Kidney epithelial cell (primary cell): ENCODE data around the gene MGAT3. TPM values are rescaled to one million over a fixed set of nuclear protein-coding genes. Genes with fewer than 3 reads are reported as not detected.

Experiments
- DNase-seq: peaks from one replicate; pipeline ENCODE4 v3.0.0-alpha.2; 2010; ENCODE audit warnings: low read depth
- H3K27me3 ChIP-seq: 2 replicates; pipeline ENCODE4 v1.6.0; 2011; ENCODE audit warnings: low read length; ENCODE audit not compliant: control insufficient read depth, insufficient read depth
- H3K36me3 ChIP-seq: 2 replicates; pipeline ENCODE4 v1.5.1; 2011; ENCODE audit warnings: low read length; ENCODE audit not compliant: control insufficient read depth, insufficient read depth
- H3K4me3 ChIP-seq: 2 replicates; pipeline ENCODE4 v1.5.1; 2011; ENCODE audit warnings: low read depth, mild to moderate bottlenecking, control low read depth, low read length
- total RNA-seq: library from RNA; depleted of rRNA; stranded (reverse); fragments of >200 nt; gene quantifications from 2 replicates; pipeline ENCODE4 v1.2.3, GENCODE V29; 2015
- TF ChIP-seq, protein P1 (sequence below): IDR thresholded peaks from 2 replicates; pipeline ENCODE4 v1.5.1; 2011; ENCODE audit warnings: mild to moderate bottlenecking, moderate library complexity, low read length, control low read depth, inconsistent platforms; ENCODE audit not compliant: insufficient read depth, poor library complexity, severe bottlenecking

Gene MGAT3
- total RNA-seq, 1 donor from 2014 or later = 4.1 TPM

DNA sequence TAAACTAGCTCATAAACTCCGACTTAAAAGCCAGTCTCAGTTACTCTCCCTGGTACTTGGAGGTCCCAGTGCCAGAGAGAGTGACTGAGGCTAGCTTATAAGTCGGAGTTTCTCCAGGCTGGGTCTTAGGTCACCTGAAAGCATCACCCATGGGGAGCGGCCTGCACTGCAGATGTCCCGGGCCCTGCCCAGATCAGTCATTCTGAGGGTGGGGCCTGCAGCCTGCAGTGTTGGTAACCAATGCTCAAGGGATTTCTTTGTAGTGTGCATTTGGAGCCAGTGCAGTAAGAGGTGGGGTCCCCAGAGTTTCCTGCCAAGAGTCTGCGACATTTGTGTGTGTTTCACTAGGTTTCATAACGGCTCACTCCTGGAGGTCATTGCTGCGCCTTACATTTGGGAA, 42.4 kb upstream of the MGAT3 start:
- H3K36me3 ChIP-seq = peaks cover 1% of the 10 kb centered on the region
- H3K4me3 ChIP-seq = no peak overlapping the region
- H3K27me3 ChIP-seq = no peaks in the 10 kb centered on the region
- no peak for DNase-seq
- TF ChIP-seq, protein P1, sequence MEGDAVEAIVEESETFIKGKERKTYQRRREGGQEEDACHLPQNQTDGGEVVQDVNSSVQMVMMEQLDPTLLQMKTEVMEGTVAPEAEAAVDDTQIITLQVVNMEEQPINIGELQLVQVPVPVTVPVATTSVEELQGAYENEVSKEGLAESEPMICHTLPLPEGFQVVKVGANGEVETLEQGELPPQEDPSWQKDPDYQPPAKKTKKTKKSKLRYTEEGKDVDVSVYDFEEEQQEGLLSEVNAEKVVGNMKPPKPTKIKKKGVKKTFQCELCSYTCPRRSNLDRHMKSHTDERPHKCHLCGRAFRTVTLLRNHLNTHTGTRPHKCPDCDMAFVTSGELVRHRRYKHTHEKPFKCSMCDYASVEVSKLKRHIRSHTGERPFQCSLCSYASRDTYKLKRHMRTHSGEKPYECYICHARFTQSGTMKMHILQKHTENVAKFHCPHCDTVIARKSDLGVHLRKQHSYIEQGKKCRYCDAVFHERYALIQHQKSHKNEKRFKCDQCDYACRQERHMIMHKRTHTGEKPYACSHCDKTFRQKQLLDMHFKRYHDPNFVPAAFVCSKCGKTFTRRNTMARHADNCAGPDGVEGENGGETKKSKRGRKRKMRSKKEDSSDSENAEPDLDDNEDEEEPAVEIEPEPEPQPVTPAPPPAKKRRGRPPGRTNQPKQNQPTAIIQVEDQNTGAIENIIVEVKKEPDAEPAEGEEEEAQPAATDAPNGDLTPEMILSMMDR = no peak

DNA sequence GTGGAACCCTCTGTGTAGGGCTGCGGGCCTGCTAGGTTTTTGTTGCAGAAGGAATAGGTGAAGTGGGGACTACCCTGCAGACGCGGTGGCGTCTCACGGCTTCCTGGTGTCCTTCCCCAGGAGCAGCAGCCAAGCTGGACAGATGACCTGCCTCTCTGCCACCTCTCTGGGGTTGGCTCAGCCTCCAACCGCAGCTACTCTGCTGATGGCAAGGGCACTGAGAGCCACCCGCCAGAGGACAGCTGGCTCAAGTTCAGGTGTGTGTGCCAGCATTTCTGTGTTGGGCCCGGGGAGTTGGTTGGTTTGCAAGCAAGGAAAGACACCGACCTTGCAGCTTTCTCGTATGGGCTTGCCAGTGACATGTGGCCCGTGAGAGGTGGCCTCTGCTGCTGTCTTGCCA, 41.9 kb upstream of the MGAT3 start:
- TF ChIP-seq, protein P1 = no peak
- Histone ChIP-seq H3K36me3 (peaks cover 1% of the 10 kb centered on the region), H3K4me3 (no peak overlapping the region), H3K27me3 (no peaks in the 10 kb centered on the region)
- DNase-seq = no peak

DNA sequence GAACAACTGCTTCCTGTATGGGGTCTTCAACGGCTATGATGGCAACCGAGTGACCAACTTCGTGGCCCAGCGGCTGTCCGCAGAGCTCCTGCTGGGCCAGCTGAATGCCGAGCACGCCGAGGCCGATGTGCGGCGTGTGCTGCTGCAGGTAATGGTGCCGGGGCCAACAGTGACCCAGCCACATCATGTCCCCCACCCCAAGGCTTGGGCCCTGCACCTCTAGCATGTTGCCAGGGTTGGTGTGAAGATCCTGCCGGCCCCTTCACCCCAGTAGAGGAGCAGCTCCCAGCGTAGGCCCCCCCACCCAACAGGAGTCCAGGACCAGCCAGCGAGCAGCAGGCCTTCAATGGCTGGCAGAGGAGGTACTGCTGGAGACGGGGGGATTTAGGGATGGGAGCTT, 41.3 kb upstream of the MGAT3 start:
- TF ChIP-seq, protein P1 = no peak
- Histone ChIP-seq H3K27me3 (no peaks in the 10 kb centered on the region), H3K36me3 (peaks cover 1% of the 10 kb centered on the region), H3K4me3 (no peak overlapping the region)
- no peak for DNase-seq

DNA sequence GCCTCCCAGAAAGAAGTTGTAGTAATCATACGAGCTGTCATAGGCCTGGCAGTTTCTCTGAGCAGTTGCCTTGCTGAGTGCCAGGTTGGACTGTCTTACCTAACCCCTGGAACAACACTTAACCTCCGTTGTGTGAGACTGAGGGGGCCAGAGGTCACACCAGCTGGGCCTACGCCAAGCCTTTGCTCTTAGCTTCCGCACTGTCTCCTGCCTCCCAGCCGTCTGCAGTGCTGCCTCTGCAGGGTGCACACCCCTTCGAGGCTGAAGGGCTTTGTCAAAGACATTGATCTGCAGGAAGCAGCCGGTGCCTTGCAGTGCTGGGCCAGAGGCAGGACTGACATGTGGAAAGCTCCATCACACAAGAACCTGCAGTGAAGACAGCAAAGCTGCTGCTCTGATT, 40.5 kb upstream of the MGAT3 start:
- Histone ChIP-seq H3K4me3 (no peak overlapping the region), H3K27me3 (no peaks in the 10 kb centered on the region), H3K36me3 (peaks cover 1% of the 10 kb centered on the region)
- no peak for DNase-seq
- TF ChIP-seq, protein P1 = no peak

DNA sequence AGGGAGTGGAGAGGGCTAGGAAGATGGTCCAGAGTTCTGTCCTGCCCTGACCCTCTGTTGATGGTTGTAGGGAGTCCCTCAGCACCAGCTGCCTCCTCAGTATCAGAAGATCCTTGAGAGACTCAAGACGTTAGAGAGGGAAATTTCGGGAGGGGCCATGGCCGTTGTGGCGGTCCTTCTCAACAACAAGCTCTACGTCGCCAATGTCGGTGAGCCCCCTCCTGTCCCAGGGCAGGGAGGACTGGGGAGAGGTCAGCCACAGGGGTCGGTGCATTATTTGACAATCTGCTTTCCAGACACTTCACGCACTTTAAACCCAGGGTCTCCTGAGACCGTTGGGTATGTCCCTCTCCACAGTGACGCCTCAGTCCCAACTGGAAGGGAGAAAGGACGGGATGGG, 39.2 kb upstream of the MGAT3 start:
- Histone ChIP-seq H3K4me3 (no peak overlapping the region), H3K27me3 (no peaks in the 10 kb centered on the region), H3K36me3 (peaks cover 1% of the 10 kb centered on the region)
- DNase-seq = no peak
- TF ChIP-seq, protein P1 = no peak

DNA sequence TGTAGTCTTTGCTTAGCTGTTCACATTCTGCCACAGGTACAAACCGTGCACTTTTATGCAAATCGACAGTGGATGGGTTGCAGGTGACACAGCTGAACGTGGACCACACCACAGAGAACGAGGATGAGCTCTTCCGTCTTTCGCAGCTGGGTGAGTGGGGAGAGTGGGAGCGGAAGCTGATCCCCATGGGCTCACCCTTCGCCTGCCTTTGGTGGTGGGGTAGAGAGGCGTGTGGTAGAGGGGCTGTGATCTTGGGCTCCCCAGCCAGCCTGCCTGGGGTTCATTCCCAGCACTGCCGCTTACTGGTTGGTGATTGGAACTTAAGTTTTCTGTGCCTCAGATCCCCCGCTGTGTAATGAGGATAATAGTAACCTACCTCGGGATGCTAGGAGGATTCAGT, 38.1 kb upstream of the MGAT3 start:
- DNase-seq = no peak
- no peaks in the 10 kb centered on the region for H3K27me3 ChIP-seq
- peaks cover 1% of the 10 kb centered on the region for H3K36me3 ChIP-seq
- TF ChIP-seq, protein P1 = no peak
- no peak overlapping the region for H3K4me3 ChIP-seq
